Esophagus muscularis mucosa (tissue), 3 donors: ENCODE results near the gene HMG20B.
"Not testable (repeated sequence)": the region's sequence is repeated elsewhere in the genome, so short reads cannot be mapped to it uniquely, and the experiment has no call there.

ENCODE experiments used
- POLR2A ChIP-seq: fragments of 450-650 bp; IDR thresholded peaks from one replicate; pipeline ENCODE4 v1.6.1; 2017; ENCODE audit warnings: antibody characterized with exemption, moderate library complexity, mild to moderate bottlenecking, low read depth
- POLR2AphosphoS5 ChIP-seq, 2 donors: sonication (generic); formaldehyde crosslinking; IDR thresholded peaks; one replicate each; pipeline ENCODE4 v1.6.1; 2017; ENCODE audit warnings: antibody characterized with exemption in 2 of 2
- TF ChIP-seq, protein P1 (sequence below), 3 experiments: fragments of 200-600 bp in 2 of 3; fragments of 450-650 bp in 1 of 3; sonication (generic) in 2 of 3; IDR thresholded peaks; one replicate each; pipeline ENCODE4 v1.5.1; 2017 to 2019; ENCODE audit warnings: antibody characterized with exemption in 3 of 3, mild to moderate bottlenecking in 2 of 3, moderate library complexity in 1 of 3

DNA sequence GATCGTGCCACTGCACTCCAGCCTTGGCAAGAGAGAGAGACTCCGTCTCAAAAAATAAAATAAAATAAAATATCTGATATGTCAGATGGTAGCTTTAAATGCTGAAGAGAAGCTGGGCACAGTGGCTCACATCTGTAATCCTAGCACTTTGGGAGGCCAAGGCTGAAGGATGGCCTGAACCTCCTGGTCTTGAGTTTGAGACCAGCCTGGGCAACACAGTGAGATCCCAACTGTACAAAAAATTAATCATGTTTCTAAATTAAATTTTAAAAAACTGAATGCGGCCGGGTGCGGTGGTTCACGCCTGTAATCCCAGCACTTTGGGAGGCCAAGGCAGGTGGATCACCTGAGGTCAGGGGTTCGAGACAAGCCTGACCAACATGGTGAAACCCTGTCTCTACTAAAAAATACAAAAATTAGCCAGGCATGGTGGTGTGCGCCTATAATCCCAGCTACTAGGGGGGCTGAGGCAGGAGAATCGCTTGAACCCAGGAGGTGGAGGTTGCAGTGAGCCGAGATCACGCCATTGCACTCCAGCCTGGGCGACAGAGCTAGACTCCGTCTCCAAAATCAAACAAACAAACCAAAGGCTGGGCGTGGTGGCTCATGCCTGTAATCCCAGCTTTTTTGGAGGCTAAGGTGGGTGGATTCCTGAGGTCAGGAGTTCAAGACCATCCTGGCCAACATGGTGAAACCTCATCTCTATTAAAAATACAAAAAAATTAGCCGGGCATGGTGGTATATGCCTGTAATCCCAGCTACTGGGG is 11.5 kb downstream of the HMG20B start:
- TF ChIP-seq, protein P1, sequence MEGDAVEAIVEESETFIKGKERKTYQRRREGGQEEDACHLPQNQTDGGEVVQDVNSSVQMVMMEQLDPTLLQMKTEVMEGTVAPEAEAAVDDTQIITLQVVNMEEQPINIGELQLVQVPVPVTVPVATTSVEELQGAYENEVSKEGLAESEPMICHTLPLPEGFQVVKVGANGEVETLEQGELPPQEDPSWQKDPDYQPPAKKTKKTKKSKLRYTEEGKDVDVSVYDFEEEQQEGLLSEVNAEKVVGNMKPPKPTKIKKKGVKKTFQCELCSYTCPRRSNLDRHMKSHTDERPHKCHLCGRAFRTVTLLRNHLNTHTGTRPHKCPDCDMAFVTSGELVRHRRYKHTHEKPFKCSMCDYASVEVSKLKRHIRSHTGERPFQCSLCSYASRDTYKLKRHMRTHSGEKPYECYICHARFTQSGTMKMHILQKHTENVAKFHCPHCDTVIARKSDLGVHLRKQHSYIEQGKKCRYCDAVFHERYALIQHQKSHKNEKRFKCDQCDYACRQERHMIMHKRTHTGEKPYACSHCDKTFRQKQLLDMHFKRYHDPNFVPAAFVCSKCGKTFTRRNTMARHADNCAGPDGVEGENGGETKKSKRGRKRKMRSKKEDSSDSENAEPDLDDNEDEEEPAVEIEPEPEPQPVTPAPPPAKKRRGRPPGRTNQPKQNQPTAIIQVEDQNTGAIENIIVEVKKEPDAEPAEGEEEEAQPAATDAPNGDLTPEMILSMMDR (IDR thresholded peaks at IDR 0.05), result not testable (repeated sequence)
- TF ChIP-seq POLR2AphosphoS5 (IDR thresholded peaks at IDR 0.05); POLR2A: not testable (repeated sequence)
